WTC11 (cell line): Measurements from ENCODE around the gene CYB561D2. TPM values are rescaled to one million over a fixed set of nuclear protein-coding genes. Genes with fewer than 3 reads are reported as not detected.

Source experiments
- ATAC-seq: fragments of 200-7000 bp; cut with Tn5 transposase; 2 replicates; pipeline ENCODE4 v1.10.0; 2021; ENCODE audit warnings: mild to moderate bottlenecking, moderate library complexity
- CTCF ChIA-PET: fragments of 300-600 bp; sonication (Branson Sonifier 250); formaldehyde crosslinking; loops from one replicate; lab custom pipeline; 2021; ENCODE audit warnings: antibody characterized with exemption; lab: Charles Lee
- POLR2A ChIA-PET: fragments of 350-600 bp; sonication (Branson Sonifier 250); formaldehyde crosslinking; loops from one replicate; lab custom pipeline; 2021; ENCODE audit warnings: antibody characterized with exemption; lab: Charles Lee
- DNase-seq: peaks from one replicate; pipeline ENCODE4 v3.0.0; 2021; ENCODE audit warnings: low spot score
- H3K27ac Mint-ChIP-seq: 2 replicates; pipeline ENCODE4 v1.8.0; 2021; ENCODE audit warnings: mixed read lengths
- H3K27me3 Mint-ChIP-seq: 2 replicates; pipeline ENCODE4 v1.8.0; 2021; ENCODE audit warnings: low read depth, mild to moderate bottlenecking, moderate library complexity, mixed read lengths
- H3K36me3 Mint-ChIP-seq: 2 replicates; pipeline ENCODE4 v1.8.0; 2021; ENCODE audit warnings: mixed read lengths
- H3K4me1 Mint-ChIP-seq: 2 replicates; pipeline ENCODE4 v1.8.0; 2022; ENCODE audit warnings: mixed read lengths
- H3K4me3 Mint-ChIP-seq: 2 replicates; pipeline ENCODE4 v1.8.0; 2021; ENCODE audit warnings: mild to moderate bottlenecking, moderate library complexity, mixed read lengths
- H3K9me3 Mint-ChIP-seq: 2 replicates; pipeline ENCODE4 v1.8.0; 2021; ENCODE audit warnings: mixed read lengths
- CBFB ChIP-seq: sonication (generic); formaldehyde crosslinking; IDR thresholded peaks from 2 replicates; pipeline ENCODE4 v1.8.1; 2022; ENCODE audit warnings: mild to moderate bottlenecking, low read depth, missing genetic modification reagents
- CREB1 ChIP-seq: sonication (generic); formaldehyde crosslinking; IDR thresholded peaks from 2 replicates; pipeline ENCODE4 v1.8.0; 2023; ENCODE audit warnings: mild to moderate bottlenecking, missing genetic modification reagents
- CREM ChIP-seq: sonication (generic); formaldehyde crosslinking; IDR thresholded peaks from 2 replicates; pipeline ENCODE4 v1.8.1; 2022; ENCODE audit warnings: mild to moderate bottlenecking, missing genetic modification reagents, moderate library complexity
- ELF4 ChIP-seq: sonication (generic); formaldehyde crosslinking; IDR thresholded peaks from 2 replicates; pipeline ENCODE4 v1.8.1; 2022; ENCODE audit warnings: low read depth, mild to moderate bottlenecking, moderate library complexity, missing genetic modification reagents
- ESRRA ChIP-seq: sonication (generic); formaldehyde crosslinking; IDR thresholded peaks from 2 replicates; pipeline ENCODE4 v1.8.1; 2022; ENCODE audit warnings: mild to moderate bottlenecking, missing genetic modification reagents, borderline replicate concordance
- GTF2I ChIP-seq: fragments of 250-450 bp; sonication (Bioruptor Pico); conservative IDR thresholded peaks from 2 replicates; pipeline ENCODE4 v1.4.0; 2021; ENCODE audit warnings: mild to moderate bottlenecking
- NFYB ChIP-seq: sonication (generic); formaldehyde crosslinking; conservative IDR thresholded peaks from 2 replicates; pipeline ENCODE4 v1.8.0; 2022; ENCODE audit warnings: low read depth, missing genetic modification reagents
- TEAD4 ChIP-seq: sonication (generic); formaldehyde crosslinking; IDR thresholded peaks from 2 replicates; pipeline ENCODE4 v1.8.0; 2022; ENCODE audit warnings: mild to moderate bottlenecking, missing genetic modification reagents
- TP53 ChIP-seq: sonication (generic); formaldehyde crosslinking; IDR thresholded peaks from 2 replicates; pipeline ENCODE4 v1.8.1; 2023; ENCODE audit warnings: mild to moderate bottlenecking, missing genetic modification reagents
- ZNF219 ChIP-seq: sonication (generic); formaldehyde crosslinking; IDR thresholded peaks from 2 replicates; pipeline ENCODE4 v1.8.0; 2023; ENCODE audit warnings: missing genetic modification reagents, mild to moderate bottlenecking, borderline replicate concordance
- ZNF423 ChIP-seq: fragments of 250-450 bp; sonication (Bioruptor Pico); IDR thresholded peaks from 2 replicates; pipeline ENCODE4 v2.1.2; 2022; ENCODE audit warnings: mild to moderate bottlenecking, moderate library complexity
- ZNF671 ChIP-seq: fragments of 250-450 bp; sonication (Bioruptor Pico); IDR thresholded peaks from 2 replicates; pipeline ENCODE4 v1.8.0; 2021; ENCODE audit warnings: mild to moderate bottlenecking
- total RNA-seq: library from RNA; stranded (reverse); gene quantifications from 3 replicates; pipeline ENCODE4 v1.2.3, GENCODE V29; 2021
- TF ChIP-seq, protein P1 (sequence below): fragments of 200-600 bp; IDR thresholded peaks from 2 replicates; pipeline ENCODE4 v1.8.0; 2022; ENCODE audit warnings: antibody characterized with exemption
- TF ChIP-seq, protein P2 (sequence below): fragments of 250-450 bp; sonication (Bioruptor Pico); IDR thresholded peaks from 2 replicates; pipeline ENCODE4 v1.9.0; 2021; ENCODE audit warnings: mild to moderate bottlenecking
- TF ChIP-seq, protein P3 (sequence below): fragments of 250-450 bp; sonication (Bioruptor Pico); IDR thresholded peaks from 2 replicates; pipeline ENCODE4 v1.9.0; 2021; ENCODE audit warnings: moderate library complexity, mild to moderate bottlenecking, inconsistent platforms, borderline replicate concordance
- TF ChIP-seq, protein P4 (sequence below): sonication (generic); formaldehyde crosslinking; IDR thresholded peaks from 2 replicates; pipeline ENCODE4 v1.8.1; 2023; ENCODE audit warnings: mild to moderate bottlenecking, missing genetic modification reagents
- TF ChIP-seq, protein P5 (sequence below): sonication (generic); formaldehyde crosslinking; IDR thresholded peaks from 2 replicates; pipeline ENCODE4 v1.8.1; 2023; ENCODE audit warnings: mild to moderate bottlenecking, missing genetic modification reagents, moderate library complexity

The CYB561D2 gene
- total RNA-seq, 1 experiment from 2014 or later, result 9.8 TPM

DNA sequence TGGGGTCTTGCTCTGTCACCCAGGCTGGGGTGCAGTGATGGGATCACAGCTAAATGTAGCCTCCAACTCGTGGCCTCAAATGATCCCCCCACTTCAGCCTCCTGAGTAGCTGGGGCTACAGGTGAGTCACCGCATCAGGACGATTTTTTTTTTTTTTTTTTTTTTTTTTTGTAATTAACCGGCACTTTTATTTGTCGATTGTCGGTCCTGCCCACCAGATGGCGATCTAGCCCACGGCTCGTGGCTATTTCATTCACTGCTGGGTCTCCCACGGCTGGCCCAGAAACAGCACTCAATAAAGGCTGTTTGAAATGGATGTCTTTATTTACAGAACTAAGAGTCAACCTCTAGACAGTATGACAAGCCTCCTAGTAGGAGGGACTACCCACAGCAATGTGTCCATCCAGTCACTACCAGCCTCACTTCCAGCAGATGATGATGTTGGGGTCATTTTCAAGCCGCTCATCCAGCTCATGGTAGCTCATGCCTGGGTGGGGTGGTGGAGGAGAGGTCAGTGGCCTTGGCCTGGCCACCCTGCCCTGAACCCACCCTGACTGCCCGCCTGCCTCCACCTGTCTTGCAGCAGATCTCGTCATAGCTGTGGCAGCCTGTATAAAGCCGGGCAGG lies 3.4 kb upstream of the CYB561D2 start:
- Mint-ChIP-seq H3K36me3 (peaks cover 7% of the 10 kb centered on the region; the same call in 1 of the 2 replicates), H3K27me3 (peaks cover 45% of the 10 kb centered on the region), H3K27ac (no peak overlapping the region; the same call in 1 of the 2 replicates), H3K4me3 (no peak overlapping the region), H3K4me1 (peaks cover 18% of the 10 kb centered on the region), H3K9me3 (no peaks in the 10 kb centered on the region)
- DNase-seq, result peak; percentile 68
- ChIA-PET POLR2A (interaction anchor here (0.6 to 0.7 kb wide), 3 partner anchors 168 to 238 kb away, joined by 4 to 5 read pairs (median 4); no protein-coding TSS in a partner anchor), CTCF (interaction anchor here (0.6 to 4.2 kb wide), 36 partner anchors 8 to 1884 kb away, joined by 3 to 21 read pairs (median 4); partner anchors contain the start of genes C3orf18, HEMK1, HYAL3 and NAA80)
- ATAC-seq, result no peak
- TF ChIP-seq TEAD4 (CRISPR knock-in tag), result no peak
- no peak for TF ChIP-seq CREM (CRISPR knock-in tag)
- no peak for TF ChIP-seq ELF4
- no peak for TF ChIP-seq CREB1 (CRISPR knock-in tag)
- TF ChIP-seq, protein P1, sequence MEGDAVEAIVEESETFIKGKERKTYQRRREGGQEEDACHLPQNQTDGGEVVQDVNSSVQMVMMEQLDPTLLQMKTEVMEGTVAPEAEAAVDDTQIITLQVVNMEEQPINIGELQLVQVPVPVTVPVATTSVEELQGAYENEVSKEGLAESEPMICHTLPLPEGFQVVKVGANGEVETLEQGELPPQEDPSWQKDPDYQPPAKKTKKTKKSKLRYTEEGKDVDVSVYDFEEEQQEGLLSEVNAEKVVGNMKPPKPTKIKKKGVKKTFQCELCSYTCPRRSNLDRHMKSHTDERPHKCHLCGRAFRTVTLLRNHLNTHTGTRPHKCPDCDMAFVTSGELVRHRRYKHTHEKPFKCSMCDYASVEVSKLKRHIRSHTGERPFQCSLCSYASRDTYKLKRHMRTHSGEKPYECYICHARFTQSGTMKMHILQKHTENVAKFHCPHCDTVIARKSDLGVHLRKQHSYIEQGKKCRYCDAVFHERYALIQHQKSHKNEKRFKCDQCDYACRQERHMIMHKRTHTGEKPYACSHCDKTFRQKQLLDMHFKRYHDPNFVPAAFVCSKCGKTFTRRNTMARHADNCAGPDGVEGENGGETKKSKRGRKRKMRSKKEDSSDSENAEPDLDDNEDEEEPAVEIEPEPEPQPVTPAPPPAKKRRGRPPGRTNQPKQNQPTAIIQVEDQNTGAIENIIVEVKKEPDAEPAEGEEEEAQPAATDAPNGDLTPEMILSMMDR, result peak; percentile 57
- TF ChIP-seq, protein P2, sequence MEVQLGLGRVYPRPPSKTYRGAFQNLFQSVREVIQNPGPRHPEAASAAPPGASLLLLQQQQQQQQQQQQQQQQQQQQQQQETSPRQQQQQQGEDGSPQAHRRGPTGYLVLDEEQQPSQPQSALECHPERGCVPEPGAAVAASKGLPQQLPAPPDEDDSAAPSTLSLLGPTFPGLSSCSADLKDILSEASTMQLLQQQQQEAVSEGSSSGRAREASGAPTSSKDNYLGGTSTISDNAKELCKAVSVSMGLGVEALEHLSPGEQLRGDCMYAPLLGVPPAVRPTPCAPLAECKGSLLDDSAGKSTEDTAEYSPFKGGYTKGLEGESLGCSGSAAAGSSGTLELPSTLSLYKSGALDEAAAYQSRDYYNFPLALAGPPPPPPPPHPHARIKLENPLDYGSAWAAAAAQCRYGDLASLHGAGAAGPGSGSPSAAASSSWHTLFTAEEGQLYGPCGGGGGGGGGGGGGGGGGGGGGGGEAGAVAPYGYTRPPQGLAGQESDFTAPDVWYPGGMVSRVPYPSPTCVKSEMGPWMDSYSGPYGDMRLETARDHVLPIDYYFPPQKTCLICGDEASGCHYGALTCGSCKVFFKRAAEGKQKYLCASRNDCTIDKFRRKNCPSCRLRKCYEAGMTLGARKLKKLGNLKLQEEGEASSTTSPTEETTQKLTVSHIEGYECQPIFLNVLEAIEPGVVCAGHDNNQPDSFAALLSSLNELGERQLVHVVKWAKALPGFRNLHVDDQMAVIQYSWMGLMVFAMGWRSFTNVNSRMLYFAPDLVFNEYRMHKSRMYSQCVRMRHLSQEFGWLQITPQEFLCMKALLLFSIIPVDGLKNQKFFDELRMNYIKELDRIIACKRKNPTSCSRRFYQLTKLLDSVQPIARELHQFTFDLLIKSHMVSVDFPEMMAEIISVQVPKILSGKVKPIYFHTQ (CRISPR knock-in tag), result no peak
- TF ChIP-seq ZNF219, result no peak

DNA sequence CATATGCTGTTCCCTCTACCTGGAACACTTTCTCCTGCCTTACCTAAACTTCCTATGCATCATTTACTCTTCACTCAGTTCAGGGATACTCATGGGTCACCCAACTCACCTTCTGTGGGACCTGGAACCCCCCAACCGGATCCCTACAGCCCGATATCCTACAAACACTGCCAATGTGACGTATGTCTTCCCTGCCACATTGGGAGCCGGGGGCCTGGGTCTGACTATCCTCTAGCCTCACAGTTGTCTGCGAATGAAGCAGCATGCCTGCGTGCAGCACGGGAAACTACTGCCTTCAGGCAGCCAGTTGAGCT lies 492 bp upstream of the CYB561D2 start:
- 0 out of 2 replicates have a peak overlapping the region, but pooled peaks have one; percentile 93 for H3K27ac Mint-ChIP-seq
- H3K4me3 Mint-ChIP-seq, result peak overlapping the region; percentile 95
- peaks cover 16% of the 10 kb centered on the region for H3K27me3 Mint-ChIP-seq
- CTCF ChIA-PET, result interaction anchor here (0.7 to 4.2 kb wide), 14 partner anchors 9 to 261 kb away, joined by 3 to 18 read pairs (median 6); partner anchors contain the start of genes C3orf18, CACNA2D2, CISH and HYAL2
- peaks cover 14% of the 10 kb centered on the region; the same call in 1 of the 2 replicates for H3K36me3 Mint-ChIP-seq
- POLR2A ChIA-PET, result interaction anchor here (1.2 to 1.5 kb wide), 3 partner anchors 13 to 219 kb away, joined by 3 to 9 read pairs (median 3); partner anchors contain the start of genes HEMK1, HYAL3 and NAA80
- no peaks in the 10 kb centered on the region for H3K9me3 Mint-ChIP-seq
- TF ChIP-seq, protein P3, sequence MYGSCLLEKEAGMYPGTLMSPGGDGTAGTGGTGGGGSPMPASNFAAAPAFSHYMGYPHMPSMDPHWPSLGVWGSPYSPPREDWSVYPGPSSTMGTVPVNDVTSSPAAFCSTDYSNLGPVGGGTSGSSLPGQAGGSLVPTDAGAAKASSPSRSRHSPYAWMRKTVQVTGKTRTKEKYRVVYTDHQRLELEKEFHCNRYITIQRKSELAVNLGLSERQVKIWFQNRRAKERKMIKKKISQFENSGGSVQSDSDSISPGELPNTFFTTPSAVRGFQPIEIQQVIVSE (CRISPR knock-in tag), result no peak
- TF ChIP-seq ZNF423 (no peak), TP53 (CRISPR knock-in tag) (no peak), NFYB (CRISPR knock-in tag) (no peak), GTF2I (CRISPR knock-in tag) (no peak), ESRRA (CRISPR knock-in tag) (no peak)
- TF ChIP-seq, protein P4, sequence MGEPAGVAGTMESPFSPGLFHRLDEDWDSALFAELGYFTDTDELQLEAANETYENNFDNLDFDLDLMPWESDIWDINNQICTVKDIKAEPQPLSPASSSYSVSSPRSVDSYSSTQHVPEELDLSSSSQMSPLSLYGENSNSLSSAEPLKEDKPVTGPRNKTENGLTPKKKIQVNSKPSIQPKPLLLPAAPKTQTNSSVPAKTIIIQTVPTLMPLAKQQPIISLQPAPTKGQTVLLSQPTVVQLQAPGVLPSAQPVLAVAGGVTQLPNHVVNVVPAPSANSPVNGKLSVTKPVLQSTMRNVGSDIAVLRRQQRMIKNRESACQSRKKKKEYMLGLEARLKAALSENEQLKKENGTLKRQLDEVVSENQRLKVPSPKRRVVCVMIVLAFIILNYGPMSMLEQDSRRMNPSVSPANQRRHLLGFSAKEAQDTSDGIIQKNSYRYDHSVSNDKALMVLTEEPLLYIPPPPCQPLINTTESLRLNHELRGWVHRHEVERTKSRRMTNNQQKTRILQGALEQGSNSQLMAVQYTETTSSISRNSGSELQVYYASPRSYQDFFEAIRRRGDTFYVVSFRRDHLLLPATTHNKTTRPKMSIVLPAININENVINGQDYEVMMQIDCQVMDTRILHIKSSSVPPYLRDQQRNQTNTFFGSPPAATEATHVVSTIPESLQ, result no peak
- TF ChIP-seq, all 79 proteins: peak for 0
- DNase-seq (no peak), ATAC-seq (no peak)
- H3K4me1 Mint-ChIP-seq, result peaks cover 18% of the 10 kb centered on the region

DNA sequence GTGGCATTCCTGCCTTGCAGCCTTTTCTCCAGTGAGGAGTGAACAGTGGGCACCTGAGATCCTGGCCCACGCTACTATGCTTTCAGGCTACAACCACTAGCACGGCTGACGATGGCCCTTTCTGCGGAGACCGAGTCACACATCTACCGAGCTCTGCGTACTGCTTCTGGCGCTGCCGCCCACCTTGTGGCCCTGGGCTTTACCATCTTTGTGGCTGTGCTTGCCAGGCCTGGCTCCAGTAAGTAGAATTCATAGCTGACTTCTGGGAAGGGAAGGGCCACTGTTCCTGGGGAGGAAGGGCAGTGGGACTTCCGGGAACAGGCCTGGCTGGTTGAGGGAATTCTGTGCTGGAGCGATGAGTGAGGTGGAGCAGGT lies 648 bp downstream of the CYB561D2 start:
- H3K27me3 Mint-ChIP-seq, result peaks cover 5% of the 10 kb centered on the region
- H3K4me1 Mint-ChIP-seq, result peaks cover 14% of the 10 kb centered on the region
- H3K27ac Mint-ChIP-seq, result peak overlapping the region; percentile 45; the same call in 1 of the 2 replicates
- ChIA-PET CTCF (interaction anchor here (0.9 to 3.0 kb wide), 7 partner anchors 14 to 260 kb away, joined by 3 to 18 read pairs (median 6); partner anchors contain the start of genes CISH, HYAL2 and TUSC2), POLR2A (interaction anchor here (1.5 kb wide), 1 partner anchor 14 kb away, joined by 9 read pairs; no protein-coding TSS in a partner anchor)
- ATAC-seq (no peak), DNase-seq (no peak)
- peak overlapping the region; percentile 95 for H3K4me3 Mint-ChIP-seq
- no peak for TF ChIP-seq ZNF671
- TF ChIP-seq CBFB (CRISPR knock-in tag), result no peak
- TF ChIP-seq, protein P5, sequence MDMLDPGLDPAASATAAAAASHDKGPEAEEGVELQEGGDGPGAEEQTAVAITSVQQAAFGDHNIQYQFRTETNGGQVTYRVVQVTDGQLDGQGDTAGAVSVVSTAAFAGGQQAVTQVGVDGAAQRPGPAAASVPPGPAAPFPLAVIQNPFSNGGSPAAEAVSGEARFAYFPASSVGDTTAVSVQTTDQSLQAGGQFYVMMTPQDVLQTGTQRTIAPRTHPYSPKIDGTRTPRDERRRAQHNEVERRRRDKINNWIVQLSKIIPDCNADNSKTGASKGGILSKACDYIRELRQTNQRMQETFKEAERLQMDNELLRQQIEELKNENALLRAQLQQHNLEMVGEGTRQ (CRISPR knock-in tag), result no peak
- peaks cover 18% of the 10 kb centered on the region for H3K36me3 Mint-ChIP-seq
- H3K9me3 Mint-ChIP-seq, result no peaks in the 10 kb centered on the region
